ENCODE data around the gene TRAPPC5. TPM values are rescaled to one million over a fixed set of nuclear protein-coding genes. Genes with fewer than 3 reads are reported as not detected.

TRAPPC5 gene
- total RNA-seq, 4 donors from 2014 or later: 12.4 to 156 (median 41.0) TPM

- no peaks in the 10 kb centered on the region for H3K27me3 ChIP-seq
- peak overlapping the region in 1 of 2 donors; percentile 90 for H3K27ac ChIP-seq
Measured at GRCh38 chr19:7679771-7680605, 645 bp upstream of the TRAPPC5 start.

GRCh38 chr19:7681340-7682174 lies 924 bp downstream of the TRAPPC5 start:
- no peaks in the 10 kb centered on the region for H3K27me3 ChIP-seq
- H3K27ac ChIP-seq: peak overlapping the region; percentile 78 to 90
- peak overlapping the region; percentile 96 to 99 for H3K4me3 ChIP-seq
- H3K4me1 ChIP-seq: peaks cover 0 to 10% of the 10 kb centered on the region in 2 donors
- intact Hi-C loops (cut with DNase I; ENCODE audit: low total_unique reads): no loop called here
- H3K36me3 ChIP-seq: no peaks in the 10 kb centered on the region
- TF ChIP-seq CTCF (IDR thresholded peaks at IDR 0.05): peak; percentile 14 to 62 (median 32)
- TF ChIP-seq POLR2A (IDR thresholded peaks at IDR 0.05): no peak
- H3K9me3 ChIP-seq: no peaks in the 10 kb centered on the region
- DNase-seq: peak; percentile 55 to 64

More at GRCh38 chr19:7679771-7680605, 645 bp upstream of the TRAPPC5 start:
- Histone ChIP-seq H3K4me1 (peaks cover 0 to 10% of the 10 kb centered on the region in 2 donors), H3K4me3 (peak overlapping the region; percentile 96 to 99), H3K36me3 (no peaks in the 10 kb centered on the region), H3K9me3 (no peaks in the 10 kb centered on the region)
- intact Hi-C loops (cut with DNase I; ENCODE audit: low total_unique reads): no loop called here
- no peak for DNase-seq
- no peak for TF ChIP-seq CTCF (IDR thresholded peaks at IDR 0.05)
- no peak for TF ChIP-seq POLR2A (IDR thresholded peaks at IDR 0.05)

GRCh38 chr19:7682175-7682855 lies 1.7 kb downstream of the TRAPPC5 start:
- peaks cover 0 to 10% of the 10 kb centered on the region in 2 donors for H3K4me1 ChIP-seq
- DNase-seq: no peak
- intact Hi-C loops (cut with DNase I; ENCODE audit: low total_unique reads): no loop called here
- H3K4me3 ChIP-seq: peak overlapping the region in 1 of 2 donors; percentile 96
- H3K36me3 ChIP-seq: no peaks in the 10 kb centered on the region
- TF ChIP-seq CTCF (IDR thresholded peaks at IDR 0.05): no peak
- TF ChIP-seq POLR2A (IDR thresholded peaks at IDR 0.05): no peak
- no peaks in the 10 kb centered on the region for H3K27me3 ChIP-seq
- H3K27ac ChIP-seq: no peak overlapping the region
- H3K9me3 ChIP-seq: no peaks in the 10 kb centered on the region

GRCh38 chr19:7685546-7686445 lies 5.2 kb downstream of the TRAPPC5 start:
- Histone ChIP-seq H3K27ac (no peak overlapping the region), H3K27me3 (peaks cover 0 to 4% of the 10 kb centered on the region in 2 donors), H3K36me3 (no peaks in the 10 kb centered on the region), H3K4me1 (peaks cover 0 to 10% of the 10 kb centered on the region in 2 donors), H3K9me3 (no peaks in the 10 kb centered on the region), H3K4me3 (no peak overlapping the region)
- no peak for TF ChIP-seq POLR2A (IDR thresholded peaks at IDR 0.05)
- no peak for TF ChIP-seq CTCF (IDR thresholded peaks at IDR 0.05)
- intact Hi-C loops (cut with DNase I; ENCODE audit: low total_unique reads): no loop called here
- no peak for DNase-seq
